Endothelial cell of umbilical vein (primary cell): Measurements from ENCODE around the gene ZBTB7A. TPM values are rescaled to one million over a fixed set of nuclear protein-coding genes. Genes with fewer than 3 reads are reported as not detected.

Experiments used
- BruUV-seq: library from RNA; stranded (reverse); fragments of 400-500 nt; replicated peaks from 2 replicates; lab custom pipeline; 2021; lab: Mats Ljungman, UMichigan
- CTCF ChIA-PET: fragments of 300-600, 350-600 bp; sonication (Branson Sonifier 250); formaldehyde crosslinking; loops from one replicate; lab custom pipeline; 2021; ENCODE audit warnings: antibody characterized with exemption, inconsistent platforms; lab: Charles Lee
- POLR2A ChIA-PET: fragments of 300-600, 350-600 bp; sonication (Branson Sonifier 250); formaldehyde crosslinking; loops from one replicate; lab custom pipeline; 2021; ENCODE audit warnings: antibody characterized with exemption, inconsistent platforms; lab: Charles Lee
- DNase-seq: peaks from one replicate; pipeline ENCODE4 v3.0.0-alpha.2; 2011; ENCODE audit warnings: low read depth, low spot score
- FAIRE-seq: peaks from 2 replicates; lab custom pipeline; 2011; peaks lifted over from hg19 to GRCh38; lab: Jason Lieb, UNC
- H2AFZ ChIP-seq: 2 replicates; pipeline ENCODE4 v1.6.0; 2012; ENCODE audit warnings: low read depth, low read length, control low read depth, inconsistent platforms
- H3K27ac ChIP-seq: 2 replicates; pipeline ENCODE4 v1.5.1; 2011; ENCODE audit warnings: low read depth, mild to moderate bottlenecking, control low read depth, low read length, moderate library complexity; ENCODE audit not compliant: insufficient read depth
- H3K27me3 ChIP-seq, 2 experiments: 2 replicates each; pipeline versions ENCODE4 v1.6.0 to v1.6.1; 2011; ENCODE audit warnings: low read length in 2 of 2, mixed read lengths in 1 of 2; ENCODE audit not compliant: control insufficient read depth in 2 of 2, insufficient read depth in 2 of 2
- H3K36me3 ChIP-seq, 2 experiments: 2 replicates in 1 of 2; 3 replicates in 1 of 2; pipeline ENCODE4 v1.5.1; 2011; ENCODE audit warnings: low read length in 2 of 2, mild to moderate bottlenecking in 1 of 2, moderate library complexity in 1 of 2; ENCODE audit not compliant: control insufficient read depth in 2 of 2, insufficient read depth in 2 of 2; ENCODE audit errors: extremely low read depth in 1 of 2
- H3K4me1 ChIP-seq: 3 replicates; pipeline ENCODE4 v1.5.1; 2011; ENCODE audit warnings: mild to moderate bottlenecking, low read length; ENCODE audit not compliant: control insufficient read depth, insufficient read depth; ENCODE audit errors: extremely low read depth
- H3K4me2 ChIP-seq: 2 replicates; pipeline ENCODE4 v1.6.1; 2011; ENCODE audit warnings: low read length, control low read depth, mixed read lengths; ENCODE audit not compliant: insufficient read depth
- H3K4me3 ChIP-seq, 3 experiments: fragments of 200-600 bp in 1 of 3; sonication (generic), shearing (Covaris generic) in 1 of 3; replicated peaks in 1 of 3; 2 replicates each; pipeline ENCODE4 v1.5.1; 2011 to 2016; ENCODE audit warnings: control low read depth in 3 of 3, low read length in 3 of 3, mild to moderate bottlenecking in 2 of 3, inconsistent platforms in 1 of 3, low read depth in 1 of 3, moderate library complexity in 1 of 3; ENCODE audit not compliant: insufficient read depth in 1 of 3
- H3K79me2 ChIP-seq: 2 replicates; pipeline ENCODE4 v1.6.0; 2012; ENCODE audit warnings: low read length, inconsistent platforms; ENCODE audit not compliant: control insufficient read depth, insufficient read depth
- H3K9ac ChIP-seq: replicated peaks from 2 replicates; pipeline ENCODE3; 2011; ENCODE audit warnings: low read length, control low read depth; ENCODE audit not compliant: insufficient read depth; ENCODE audit errors: extremely low read depth
- H3K9me1 ChIP-seq: replicated peaks from 3 replicates; pipeline ENCODE4 v1.6.0; 2011; ENCODE audit warnings: mild to moderate bottlenecking, low read length; ENCODE audit not compliant: control insufficient read depth, insufficient read depth; ENCODE audit errors: extremely low read depth
- H3K9me3 ChIP-seq: replicated peaks from 2 replicates; pipeline ENCODE4 v1.5.1; 2012; ENCODE audit warnings: low read length, inconsistent platforms; ENCODE audit not compliant: control insufficient read depth, insufficient read depth
- H4K20me1 ChIP-seq: replicated peaks from 2 replicates; pipeline ENCODE3; 2011; ENCODE audit warnings: mild to moderate bottlenecking, low read length; ENCODE audit not compliant: control insufficient read depth, insufficient read depth; ENCODE audit errors: extremely low read depth
- CTCF ChIP-seq, 2 donors: IDR thresholded peaks; 1 replicate in 1 of 2; 2 replicates in 1 of 2; pipeline ENCODE4 v1.5.1; 2011; ENCODE audit warnings: low read length in 2 of 2, mild to moderate bottlenecking in 2 of 2, moderate library complexity in 2 of 2, control low read depth in 1 of 2, inconsistent platforms in 1 of 2, low read depth in 1 of 2; ENCODE audit not compliant: insufficient read depth in 1 of 2; ENCODE audit errors: extremely low read depth in 1 of 2
- EZH2 ChIP-seq: IDR thresholded peaks from 2 replicates; pipeline ENCODE4 v1.6.1; 2012; ENCODE audit warnings: borderline replicate concordance, low read depth, mild to moderate bottlenecking, moderate library complexity, low read length, inconsistent platforms; ENCODE audit not compliant: severe bottlenecking
- GATA2 ChIP-seq: IDR thresholded peaks from 2 replicates; pipeline ENCODE4 v1.7.0; 2011; ENCODE audit warnings: low read depth, mild to moderate bottlenecking, moderate library complexity, mixed read lengths, low read length; ENCODE audit not compliant: insufficient read length, insufficient read depth
- JUN ChIP-seq: IDR thresholded peaks from 2 replicates; pipeline ENCODE4 v1.6.1; 2011; ENCODE audit warnings: borderline replicate concordance, low read depth; ENCODE audit not compliant: insufficient read length, insufficient read depth
- POLR2A ChIP-seq: IDR thresholded peaks from 2 replicates; pipeline ENCODE4 v1.6.1; 2012; ENCODE audit warnings: low read depth, mild to moderate bottlenecking, control low read depth, low read length
- dilution Hi-C: fragments of 300-500 bp; cut with MboI; formaldehyde crosslinking; loops from one replicate; pipeline ENCODE4 v1.15.0; 2019; ENCODE audit warnings: low sequenced_read_pairs; ENCODE audit not compliant: extremely low pct_ligation_motif_present
- intact Hi-C: fragments of 100-400 bp; cut with micrococcal nuclease; formaldehyde crosslinking; loops from one replicate; pipeline ENCODE4 v1.10.0; 2022
- polyA plus RNA-seq, 4 experiments: library from polyadenylated mRNA; depleted of rRNA in 3 of 4; stranded (reverse) in 3 of 4; unstranded in 1 of 4; fragments of >200 nt; gene quantifications; 2 replicates each; pipeline versions ENCODE4 v1.2.1 to v1.2.3, GENCODE V29; 2011 to 2012; ENCODE audit warnings: missing spikeins in 1 of 4
- total RNA-seq: library from RNA; stranded (reverse); gene quantifications from 2 replicates; pipeline ENCODE4 v1.2.3, GENCODE V29; 2021
- TF ChIP-seq, protein P1 (sequence below): IDR thresholded peaks from 2 replicates; pipeline ENCODE4 v1.6.1; 2011; ENCODE audit not compliant: insufficient read depth, insufficient read length

ZBTB7A gene
- total and polyA plus RNA-seq, 2 donors (not counting 3 experiments of a cell fraction or from before 2014, with no cell fraction given): 8.2 to 29.0 TPM

GRCh38 chr19:4080473-4080872 lies 13.8 kb upstream of the ZBTB7A start:
- dilution Hi-C loops (no loop called here), intact Hi-C loops (no loop called here)
- H3K4me2 ChIP-seq: no peak overlapping the region
- POLR2A ChIA-PET: no interaction called here
- BruUV-seq: no TSS peak
- H3K27me3 ChIP-seq: no peaks in the 10 kb centered on the region
- CTCF ChIA-PET: interaction anchor here (1.3 kb wide), 1 partner anchor 22 kb away, joined by 3 read pairs; no protein-coding TSS in a partner anchor
- H3K79me2 ChIP-seq: no peaks in the 10 kb centered on the region
- TF ChIP-seq JUN (no peak), POLR2A (no peak), EZH2 (no peak), GATA2 (no peak), CTCF (IDR thresholded peaks at IDR 0.05; ENCODE audit: extremely low read depth in 1 of 2, insufficient read depth in 1 of 2, low read depth in 1 of 2, low read length in 2 of 2) (no peak)
- TF ChIP-seq, protein P1, sequence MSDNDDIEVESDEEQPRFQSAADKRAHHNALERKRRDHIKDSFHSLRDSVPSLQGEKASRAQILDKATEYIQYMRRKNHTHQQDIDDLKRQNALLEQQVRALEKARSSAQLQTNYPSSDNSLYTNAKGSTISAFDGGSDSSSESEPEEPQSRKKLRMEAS: no peak
- H3K27ac ChIP-seq: no peak overlapping the region
- H3K4me3 ChIP-seq: no peak overlapping the region
- no peak overlapping the region for H2AFZ ChIP-seq
- H3K9me1 ChIP-seq: no peaks in the 10 kb centered on the region
- peaks cover 4% of the 10 kb centered on the region for H3K4me1 ChIP-seq
- FAIRE-seq (no peak), DNase-seq (no peak)
- no peaks in the 10 kb centered on the region for H3K36me3 ChIP-seq
- no peaks in the 10 kb centered on the region for H3K9me3 ChIP-seq
- H4K20me1 ChIP-seq: no peaks in the 10 kb centered on the region
- H3K9ac ChIP-seq: no peak overlapping the region
